Keratinocyte (primary cell): Measurements from ENCODE around the gene SEBOX. TPM values are rescaled to one million over a fixed set of nuclear protein-coding genes. Genes with fewer than 3 reads are reported as not detected.

Source experiments
- DNase-seq: peaks from one replicate; pipeline ENCODE4 v3.0.0-alpha.2; 2011; ENCODE audit warnings: low read depth, missing footprints, low spot score
- FAIRE-seq: peaks from 2 replicates; lab custom pipeline; 2011; peaks lifted over from hg19 to GRCh38; lab: Jason Lieb, UNC
- H2AFZ ChIP-seq: 2 replicates; pipeline ENCODE4 v1.6.0; 2012; ENCODE audit warnings: low read length, control low read depth, inconsistent platforms; ENCODE audit not compliant: control insufficient read depth
- H3K27ac ChIP-seq: 2 replicates; pipeline ENCODE4 v1.5.1; 2011; ENCODE audit warnings: low read length; ENCODE audit not compliant: control insufficient read depth, insufficient read depth
- H3K27me3 ChIP-seq: 3 replicates; pipeline ENCODE4 v1.6.0; 2011; ENCODE audit warnings: low read length; ENCODE audit not compliant: control insufficient read depth, insufficient read depth; ENCODE audit errors: extremely low read depth
- H3K36me3 ChIP-seq, 2 experiments: 2 replicates in 1 of 2; 3 replicates in 1 of 2; pipeline ENCODE4 v1.5.1; 2011; ENCODE audit warnings: low read length in 2 of 2, mild to moderate bottlenecking in 1 of 2; ENCODE audit not compliant: control insufficient read depth in 2 of 2, insufficient read depth in 2 of 2; ENCODE audit errors: extremely low read depth in 1 of 2
- H3K4me1 ChIP-seq: 3 replicates; pipeline ENCODE4 v1.5.1; 2011; ENCODE audit warnings: low read length; ENCODE audit not compliant: control insufficient read depth, insufficient read depth; ENCODE audit errors: extremely low read depth
- H3K4me2 ChIP-seq: 3 replicates; pipeline ENCODE4 v1.6.0; 2011; ENCODE audit warnings: low read depth, low read length; ENCODE audit not compliant: control insufficient read depth, insufficient read depth; ENCODE audit errors: extremely low read depth
- H3K4me3 ChIP-seq, 3 experiments: fragments of 200-600 bp in 1 of 3; sonication (generic) in 1 of 3; 2 replicates in 2 of 3; 3 replicates in 1 of 3; pipeline ENCODE4 v1.5.1; 2011 to 2016; ENCODE audit warnings: low read length in 3 of 3, mild to moderate bottlenecking in 3 of 3, control low read depth in 2 of 3, inconsistent platforms in 1 of 3, low read depth in 1 of 3, mixed read lengths in 1 of 3, mixed run types in 1 of 3, moderate library complexity in 1 of 3; ENCODE audit not compliant: control insufficient read depth in 2 of 3, insufficient read depth in 2 of 3; ENCODE audit errors: extremely low read depth in 1 of 3
- H3K79me2 ChIP-seq: 2 replicates; pipeline ENCODE4 v1.6.0; 2012; ENCODE audit warnings: low read length; ENCODE audit not compliant: control insufficient read depth, insufficient read depth
- H3K9ac ChIP-seq: 3 replicates; pipeline ENCODE4 v1.6.0; 2011; ENCODE audit warnings: low read length; ENCODE audit not compliant: control insufficient read depth, insufficient read depth; ENCODE audit errors: extremely low read depth
- H3K9me1 ChIP-seq: 3 replicates; pipeline ENCODE4 v1.6.0; 2011; ENCODE audit warnings: low read length; ENCODE audit not compliant: control insufficient read depth, insufficient read depth; ENCODE audit errors: extremely low read depth
- H3K9me3 ChIP-seq: 2 replicates; pipeline ENCODE4 v1.5.1; 2012; ENCODE audit warnings: low read depth, low read length; ENCODE audit not compliant: control insufficient read depth
- H4K20me1 ChIP-seq: 3 replicates; pipeline ENCODE4 v1.6.0; 2011; ENCODE audit warnings: low read length; ENCODE audit not compliant: control insufficient read depth, insufficient read depth; ENCODE audit errors: extremely low read depth
- CTCF ChIP-seq, 3 experiments: IDR thresholded peaks in 1 of 3; conservative IDR thresholded peaks in 1 of 3; optimal IDR thresholded peaks in 1 of 3; 2 replicates in 2 of 3; 3 replicates in 1 of 3; pipeline versions ENCODE3 to v1.5.1; 2011; ENCODE audit warnings: low read length in 3 of 3, mild to moderate bottlenecking in 3 of 3, moderate library complexity in 2 of 3, control low read depth in 1 of 3, inconsistent platforms in 1 of 3; ENCODE audit not compliant: insufficient read depth in 2 of 3; ENCODE audit errors: extremely low read depth in 1 of 3
- EZH2 ChIP-seq: IDR thresholded peaks from one replicate; pipeline ENCODE4 v1.6.1; 2012; ENCODE audit warnings: inconsistent platforms, mild to moderate bottlenecking, low read length, moderate library complexity
- dilution Hi-C: fragments of 300-500 bp; cut with MboI; formaldehyde crosslinking; loops from one replicate; pipeline ENCODE4 v1.7.0; 2020; ENCODE audit warnings: low sequenced_read_pairs; ENCODE audit not compliant: extremely low pct_ligation_motif_present
- polyA plus RNA-seq, 5 experiments: library from polyadenylated mRNA; depleted of rRNA in 3 of 5; stranded (reverse) in 3 of 5; stranded (forward) in 1 of 5; unstranded in 1 of 5; fragments of >200 nt; gene quantifications; 1 replicate in 1 of 5; 2 replicates in 3 of 5; 3 replicates in 1 of 5; pipeline versions ENCODE4 v1.2.1 to v1.2.3, GENCODE V29; 2011 to 2012; ENCODE audit warnings: missing spikeins in 2 of 5, low read depth in 1 of 5, low replicate concordance in 1 of 5

The SEBOX gene
- polyA plus RNA-seq, 1 donor (not counting 4 experiments of a cell fraction or from before 2014, with no cell fraction given) = not detected

GRCh38 chr17:28363186-28363585 lies 1.8 kb downstream of the SEBOX start:
- no peak overlapping the region for H3K4me2 ChIP-seq
- no peak for DNase-seq
- no peak overlapping the region for H3K4me3 ChIP-seq
- H3K9me1 ChIP-seq = no peaks in the 10 kb centered on the region
- no peak overlapping the region for H3K9ac ChIP-seq
- H3K27me3 ChIP-seq = no peaks in the 10 kb centered on the region
- dilution Hi-C loops = no loop called here
- H3K36me3 ChIP-seq = peaks cover 15 to 31% of the 10 kb centered on the region in 2 experiments
- H3K79me2 ChIP-seq = peaks cover 8% of the 10 kb centered on the region
- no peak for FAIRE-seq
- H2AFZ ChIP-seq = no peak overlapping the region
- TF ChIP-seq CTCF (optimal IDR thresholded peaks at IDR 0.05 in 1 of 3, IDR thresholded peaks at IDR 0.05 in 1 of 3, conservative IDR thresholded peaks at IDR 0.05 in 1 of 3; ENCODE audit: extremely low read depth in 1 of 3, insufficient read depth in 2 of 3, low read length in 3 of 3) = no peak
- no peak for TF ChIP-seq EZH2
- no peaks in the 10 kb centered on the region for H4K20me1 ChIP-seq
- H3K9me3 ChIP-seq = no peaks in the 10 kb centered on the region
- no peak overlapping the region for H3K27ac ChIP-seq
- H3K4me1 ChIP-seq = peaks cover 5% of the 10 kb centered on the region

- Histone ChIP-seq H3K9me1 (no peaks in the 10 kb centered on the region), H3K9ac (peak overlapping the region; percentile 93), H4K20me1 (no peaks in the 10 kb centered on the region), H3K4me2 (peak overlapping the region; percentile 83), H3K79me2 (peaks cover 35% of the 10 kb centered on the region), H3K4me3 (peak overlapping the region; percentile 92 to 98 (median 97)), H3K27ac (peak overlapping the region; percentile 87), H3K36me3 (peaks cover 29 to 37% of the 10 kb centered on the region in 2 experiments), H3K27me3 (no peaks in the 10 kb centered on the region), H3K9me3 (no peaks in the 10 kb centered on the region), H2AFZ (peak overlapping the region; percentile 91), H3K4me1 (peaks cover 15% of the 10 kb centered on the region)
- dilution Hi-C loops = no loop called here
- DNase-seq (no peak), FAIRE-seq (no peak)
- TF ChIP-seq EZH2 = no peak
- no peak for TF ChIP-seq CTCF (optimal IDR thresholded peaks at IDR 0.05 in 1 of 3, IDR thresholded peaks at IDR 0.05 in 1 of 3, conservative IDR thresholded peaks at IDR 0.05 in 1 of 3; ENCODE audit: extremely low read depth in 1 of 3, insufficient read depth in 2 of 3, low read length in 3 of 3)
Observed at GRCh38 chr17:28357901-28358197, 7.2 kb downstream of the SEBOX start.
